Stimulated activated CD8-positive, alpha-beta memory T cell treated with anti-CD3 and anti-CD28 coated beads, Interleukin-12 subunit alpha, Interleukin-12 subunit beta, amount 100 ng/mL, for 1 hour (primary cell): ENCODE results near the gene IWS1.
"Not testable (repeated sequence)": the region's sequence is repeated elsewhere in the genome, so short reads cannot be mapped to it uniquely, and the experiment has no call there.

Experiments used
- DNase-seq: peaks from one replicate; pipeline ENCODE4 v3.0.0-alpha.2; 2020; ENCODE audit warnings: low read depth

The IWS1 gene

GRCh38 chr2:127528487-127528886 lies 2.2 kb upstream of the IWS1 start:
- DNase-seq = no peak

- no peak for DNase-seq
Observed at GRCh38 chr2:127527001-127527804, 914 bp upstream of the IWS1 start.

- no peak for DNase-seq
Observed at GRCh38 chr2:127525691-127526131, 578 bp downstream of the IWS1 start.

- DNase-seq = not testable (repeated sequence)
Observed at GRCh38 chr2:127524198-127524834, 2.0 kb downstream of the IWS1 start.

GRCh38 chr2:127523269-127523939 lies 2.9 kb downstream of the IWS1 start:
- no peak for DNase-seq

- no peak for DNase-seq
Observed at GRCh38 chr2:127520424-127520823, 5.9 kb downstream of the IWS1 start.

GRCh38 chr2:127517465-127517864 lies 8.8 kb downstream of the IWS1 start:
- DNase-seq = no peak

- no peak for DNase-seq
Observed at GRCh38 chr2:127516041-127516762, 10.1 kb downstream of the IWS1 start.

GRCh38 chr2:127515383-127515915 lies 10.8 kb downstream of the IWS1 start:
- no peak for DNase-seq

- no peak for DNase-seq
Observed at GRCh38 chr2:127514485-127514884, 11.8 kb downstream of the IWS1 start.

- no peak for DNase-seq
Observed at GRCh38 chr2:127514076-127514475, 12.2 kb downstream of the IWS1 start.

- DNase-seq = no peak
Observed at GRCh38 chr2:127512362-127512761, 13.9 kb downstream of the IWS1 start.

GRCh38 chr2:127511917-127512316 lies 14.4 kb downstream of the IWS1 start:
- DNase-seq = no peak

- DNase-seq = no peak
Observed at GRCh38 chr2:127511090-127511695, 15.1 kb downstream of the IWS1 start.

- DNase-seq = no peak
Observed at GRCh38 chr2:127510073-127510472, 16.2 kb downstream of the IWS1 start.

- DNase-seq = no peak
Observed at GRCh38 chr2:127508631-127509034, 17.7 kb downstream of the IWS1 start.

- DNase-seq = no peak
Observed at GRCh38 chr2:127508023-127508630, 18.2 kb downstream of the IWS1 start.

- no peak for DNase-seq
Observed at GRCh38 chr2:127506510-127506909, 19.8 kb downstream of the IWS1 start.

GRCh38 chr2:127504552-127505430 lies 21.5 kb downstream of the IWS1 start:
- no peak for DNase-seq

- DNase-seq = no peak
Observed at GRCh38 chr2:127503491-127503890, 22.8 kb downstream of the IWS1 start.
